Stimulated activated CD8-positive, alpha-beta memory T cell treated with anti-CD3 and anti-CD28 coated beads, Interleukin-12 subunit alpha, Interleukin-12 subunit beta, amount 100 ng/mL, for 1 hour (primary cell): Measurements from ENCODE around the gene CACNB2.
"Not testable (repeated sequence)": the region's sequence is repeated elsewhere in the genome, so short reads cannot be mapped to it uniquely, and the experiment has no call there.

Source experiments
- DNase-seq: peaks from one replicate; pipeline ENCODE4 v3.0.0-alpha.2; 2020; ENCODE audit warnings: low read depth

The CACNB2 gene

DNA sequence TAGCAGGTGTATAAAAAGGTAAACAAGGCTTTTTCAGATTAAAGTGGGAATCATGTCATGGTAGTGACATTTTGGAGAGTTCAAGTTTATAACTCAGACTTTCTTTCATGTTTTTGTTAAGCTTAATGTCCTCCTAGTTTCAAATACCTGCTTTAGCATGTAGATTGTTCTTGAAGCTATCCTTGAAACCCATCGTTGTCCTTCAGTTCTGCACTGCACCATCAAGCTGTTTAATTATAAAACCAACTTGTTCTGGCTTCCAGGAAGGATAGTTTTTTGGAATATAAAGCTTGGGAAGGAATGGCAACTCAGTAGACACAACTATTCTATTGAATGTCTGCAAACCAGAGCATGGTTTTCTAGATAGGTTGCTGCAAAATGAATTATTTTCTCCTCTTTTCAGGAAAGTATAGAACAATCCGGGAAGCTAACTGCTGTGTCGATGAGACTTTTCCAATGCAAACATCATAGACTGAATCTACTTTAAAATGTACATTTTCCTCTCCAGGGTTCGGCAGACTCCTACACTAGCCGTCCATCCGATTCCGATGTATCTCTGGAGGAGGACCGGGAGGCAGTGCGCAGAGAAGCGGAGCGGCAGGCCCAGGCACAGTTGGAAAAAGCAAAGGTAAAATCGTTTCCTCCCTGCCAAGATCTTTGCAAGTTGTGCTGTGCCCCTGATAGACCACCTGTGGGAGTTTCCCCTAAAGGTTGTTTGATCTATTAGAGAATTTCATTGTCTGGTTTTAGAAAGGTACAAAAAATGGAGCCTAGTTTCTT is 261.4 kb downstream of the CACNB2 start:
- DNase-seq: no peak

GRCh38 chr10:18402853-18403252 is 262.6 kb downstream of the CACNB2 start:
- no peak for DNase-seq

DNA sequence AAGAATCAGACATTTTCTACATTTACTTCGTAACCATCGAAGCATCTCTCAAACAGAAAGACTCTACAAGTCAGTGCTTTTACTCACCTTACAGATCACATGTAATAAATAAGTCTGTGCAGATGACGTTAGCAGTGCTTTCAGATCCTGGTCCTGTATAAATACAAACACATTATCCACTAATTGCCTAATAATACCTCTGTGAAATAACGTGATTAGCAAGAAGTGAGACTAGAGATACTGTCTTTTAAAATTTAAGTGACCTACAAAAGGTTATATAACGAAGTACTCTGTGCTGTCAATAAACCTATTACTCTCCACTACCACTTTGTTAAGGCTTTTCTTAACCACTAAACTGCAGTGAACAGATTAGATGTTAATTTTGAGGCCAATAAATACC is 264.3 kb downstream of the CACNB2 start:
- no peak for DNase-seq

DNA sequence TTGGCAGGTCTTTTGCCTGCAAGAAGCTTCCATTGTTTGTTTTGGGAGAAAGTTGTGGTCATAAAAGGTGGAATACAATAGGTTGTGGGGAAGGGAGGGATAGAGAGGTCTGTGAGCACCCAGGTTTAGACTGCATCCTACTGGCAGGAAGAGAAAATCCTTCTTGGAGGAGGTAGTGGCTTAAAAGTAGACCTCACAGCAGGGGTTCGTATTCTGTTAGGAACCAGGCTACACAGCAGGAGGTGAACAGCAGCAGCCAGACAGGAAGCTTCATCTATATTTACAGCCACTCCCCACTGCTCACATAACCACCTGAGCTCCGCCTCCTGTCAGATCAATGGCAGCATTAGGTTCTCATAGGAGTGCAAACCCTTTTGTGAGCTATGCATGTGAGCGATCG is 265.9 kb downstream of the CACNB2 start:
- DNase-seq: no peak

GRCh38 chr10:18409599-18410397 is 269.6 kb downstream of the CACNB2 start:
- DNase-seq: no peak

DNA sequence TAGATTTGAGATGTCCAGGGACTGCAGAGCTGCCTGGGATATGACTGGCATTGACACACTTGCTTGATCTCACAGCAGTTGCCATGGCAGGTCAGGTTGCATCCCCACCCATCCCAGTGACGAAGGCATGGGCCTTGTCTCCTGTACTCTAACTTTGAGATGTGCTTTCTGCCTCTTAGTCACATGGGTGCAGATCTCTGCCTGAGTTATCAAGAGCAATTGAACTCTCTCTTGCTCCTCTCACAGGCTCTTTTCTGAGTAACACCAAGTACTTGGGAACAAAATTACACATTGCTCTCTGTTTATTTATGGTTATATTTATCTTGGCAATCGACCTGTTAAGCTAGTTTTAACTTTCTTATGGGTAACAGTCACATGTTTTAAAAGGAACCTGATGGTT is 273.8 kb downstream of the CACNB2 start:
- DNase-seq: no peak

GRCh38 chr10:18417950-18418527 is 277.8 kb downstream of the CACNB2 start:
- DNase-seq: no peak

GRCh38 chr10:18418541-18419215 is 278.5 kb downstream of the CACNB2 start:
- DNase-seq: no peak

- no peak for DNase-seq
Observed at GRCh38 chr10:18419945-18420344, 279.7 kb downstream of the CACNB2 start.

DNA sequence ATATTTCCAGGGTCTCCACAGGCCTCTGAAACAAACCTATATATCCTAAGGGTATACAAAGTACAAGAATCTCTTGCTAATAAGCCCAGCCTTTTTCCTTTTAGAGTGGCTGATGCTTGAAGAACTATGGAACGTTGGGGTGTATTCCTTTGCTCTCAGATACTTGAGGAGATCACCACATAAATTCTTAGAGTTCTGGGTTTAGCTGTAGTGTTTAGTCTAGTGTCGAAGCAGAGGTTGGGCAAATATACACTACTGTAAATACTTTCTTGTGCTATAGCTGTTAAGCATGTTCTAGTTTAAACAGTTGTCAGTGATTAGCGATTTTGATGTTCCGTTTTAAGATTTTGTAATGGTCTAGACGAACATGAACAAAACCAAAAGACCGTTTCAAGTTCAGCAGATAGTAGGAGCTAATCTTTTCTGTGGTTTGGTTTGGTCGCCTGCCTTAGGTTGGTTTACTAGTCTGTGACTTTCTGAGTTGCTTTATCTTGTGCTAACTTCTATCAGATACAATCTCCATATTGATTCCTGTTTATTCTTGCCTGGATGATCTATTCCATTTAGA is 281.6 kb downstream of the CACNB2 start:
- DNase-seq: no peak

DNA sequence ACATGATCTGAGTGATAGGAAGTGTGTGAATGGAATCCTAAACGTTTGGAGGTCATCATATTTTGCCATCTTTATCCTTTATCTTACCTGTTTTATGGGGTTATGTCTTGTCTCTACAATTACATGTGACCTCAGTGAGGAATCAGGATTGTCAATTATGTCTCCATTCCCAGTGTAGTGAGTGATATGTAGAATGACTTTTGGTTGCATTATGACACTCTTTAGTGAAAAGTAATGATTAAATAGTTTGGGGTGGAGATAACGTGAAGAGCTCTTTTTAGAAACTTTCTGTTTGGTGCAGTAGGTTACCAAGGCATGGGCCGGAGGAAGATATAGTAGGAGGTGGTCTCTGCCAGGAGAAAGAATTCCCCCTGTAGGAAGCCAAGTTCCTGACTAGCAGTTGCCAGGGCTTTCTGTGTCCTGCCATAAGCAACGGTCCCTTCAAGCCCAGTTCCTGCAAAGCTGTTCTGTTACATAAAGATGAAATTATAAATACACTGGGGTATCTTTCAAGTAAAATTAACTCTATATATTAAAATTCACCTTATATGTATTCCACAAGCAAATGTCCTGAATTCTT is 282.9 kb downstream of the CACNB2 start:
- no peak for DNase-seq

- no peak for DNase-seq
Observed at GRCh38 chr10:18424200-18424599, 284.0 kb downstream of the CACNB2 start.

DNA sequence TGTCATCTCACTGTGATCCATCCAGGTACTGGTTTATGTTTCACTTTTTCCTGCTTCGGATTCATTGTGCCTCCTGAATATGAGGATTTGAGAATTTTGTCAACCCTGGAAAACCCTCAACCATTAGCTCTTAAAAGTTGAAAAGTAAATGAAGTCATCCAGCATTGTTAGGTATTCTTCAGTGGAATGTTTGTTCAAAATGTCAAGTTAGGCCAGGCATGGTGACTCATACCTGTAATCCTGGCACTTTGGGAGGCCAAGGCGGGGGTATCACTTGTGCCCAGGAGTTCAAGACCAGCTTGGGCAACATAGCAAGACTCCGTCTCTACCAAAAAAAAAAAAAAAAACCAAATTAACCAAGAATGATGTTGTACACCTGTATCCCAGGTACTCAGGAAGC is 289.1 kb downstream of the CACNB2 start:
- no peak for DNase-seq

DNA sequence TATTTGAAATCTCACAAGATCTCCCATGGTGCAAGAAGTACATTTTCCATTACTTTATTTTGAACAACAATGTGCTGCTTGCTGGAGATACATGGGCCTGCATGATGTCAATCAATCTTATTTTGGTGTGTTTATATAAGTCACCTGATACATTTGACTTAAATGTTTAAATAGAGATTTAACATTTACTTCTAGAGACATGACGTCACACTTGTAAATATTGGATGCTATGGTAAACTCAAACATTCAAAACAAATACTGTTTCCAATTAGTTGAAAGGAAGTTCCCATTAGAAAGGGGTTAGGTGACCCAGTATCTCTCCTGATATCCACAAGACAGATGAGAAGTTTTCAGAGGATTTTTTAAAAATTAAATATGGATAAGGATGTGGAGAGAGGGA is 296.7 kb downstream of the CACNB2 start:
- no peak for DNase-seq

DNA sequence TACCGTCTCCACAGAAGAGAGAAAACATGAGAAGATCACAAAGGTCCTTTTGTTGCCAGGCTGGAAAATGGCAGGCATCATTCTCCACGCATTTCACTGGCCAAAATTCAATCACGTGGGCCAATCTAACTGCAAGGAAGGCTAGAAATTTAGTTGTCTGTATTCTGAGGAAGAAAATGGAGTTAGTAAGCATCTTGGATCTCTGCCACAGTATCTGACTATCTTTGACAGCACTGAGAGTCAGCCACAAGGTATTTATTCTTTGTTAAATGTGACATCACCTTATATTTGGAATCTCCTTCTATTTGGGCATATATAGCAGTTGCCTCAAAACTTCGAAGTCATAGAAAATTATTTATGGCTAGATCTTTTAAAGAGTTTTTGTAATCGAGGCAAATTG is 297.3 kb downstream of the CACNB2 start:
- DNase-seq: no peak

- no peak for DNase-seq
Observed at GRCh38 chr10:18438361-18439126, 298.3 kb downstream of the CACNB2 start.

- no peak for DNase-seq
Observed at GRCh38 chr10:18439601-18440000, 299.4 kb downstream of the CACNB2 start.

DNA sequence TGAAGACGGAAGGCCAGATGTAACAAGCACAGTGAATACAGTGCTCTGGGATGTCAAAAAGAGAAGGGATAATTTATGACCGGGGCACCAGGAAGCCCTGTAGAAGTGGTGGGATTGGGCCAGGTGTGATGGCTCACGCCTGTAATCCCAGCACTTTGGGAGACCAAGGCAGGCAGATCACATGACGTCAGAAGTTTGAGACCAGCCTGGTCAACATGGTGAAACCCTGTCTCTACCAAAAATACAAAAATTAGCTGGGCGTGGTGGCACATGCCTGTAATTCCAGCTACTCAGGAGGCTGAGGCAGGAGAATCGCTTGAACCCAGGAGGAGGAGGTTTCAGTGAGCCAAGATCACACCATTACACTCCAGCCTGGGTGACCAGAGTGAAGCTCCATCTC is 305.4 kb downstream of the CACNB2 start:
- not testable (repeated sequence) for DNase-seq

DNA sequence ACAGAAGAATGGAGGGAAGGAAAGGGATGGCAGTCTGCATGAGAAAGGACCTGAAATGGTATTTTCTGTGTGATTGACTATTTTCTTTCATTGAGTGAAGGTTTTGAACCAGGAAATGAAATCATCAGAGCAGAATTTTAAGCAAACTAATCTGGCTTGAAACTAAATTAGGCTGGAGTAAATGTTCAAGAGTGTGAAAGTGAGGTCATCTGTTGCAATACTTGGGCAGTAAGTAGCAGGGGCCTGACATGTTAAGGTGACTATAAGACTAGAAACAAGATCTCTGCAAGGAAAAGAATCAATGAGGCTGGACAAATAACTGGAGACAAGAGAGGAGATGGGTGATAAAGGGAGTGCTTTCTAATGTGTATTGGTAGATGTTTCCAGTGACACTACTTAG is 306.0 kb downstream of the CACNB2 start:
- DNase-seq: no peak

GRCh38 chr10:18449611-18450026 is 309.4 kb downstream of the CACNB2 start:
- DNase-seq: no peak

GRCh38 chr10:18450298-18450697 is 310.1 kb downstream of the CACNB2 start:
- DNase-seq: no peak
